Measurements from ENCODE around the gene KRT33B.

The KRT33B gene

DNA sequence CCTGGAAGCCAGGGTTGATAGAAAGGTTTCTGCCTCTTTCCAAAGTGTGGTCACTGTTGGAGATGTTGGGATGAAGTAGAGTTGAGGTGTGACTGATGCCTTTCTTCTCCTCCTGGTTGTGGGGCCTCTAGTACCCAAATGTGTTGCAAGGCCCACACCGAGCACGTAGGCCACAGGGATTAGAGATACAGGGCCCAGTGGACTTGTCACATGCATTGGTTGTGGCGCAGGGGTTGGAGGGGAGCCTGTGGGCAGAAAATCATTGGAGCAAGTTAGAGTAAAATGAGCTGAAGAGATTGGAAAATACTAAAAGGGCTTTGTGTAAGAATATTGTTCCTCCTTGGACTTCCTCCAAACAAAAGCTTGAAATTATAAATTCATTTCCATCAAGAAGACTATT lies 23.6 kb downstream of the KRT33B start:
- FAIRE-seq (no peak), DNase-seq (ENCODE audit: insufficient read length, low spot score) (no peak)
- TF ChIP-seq, protein P1, sequence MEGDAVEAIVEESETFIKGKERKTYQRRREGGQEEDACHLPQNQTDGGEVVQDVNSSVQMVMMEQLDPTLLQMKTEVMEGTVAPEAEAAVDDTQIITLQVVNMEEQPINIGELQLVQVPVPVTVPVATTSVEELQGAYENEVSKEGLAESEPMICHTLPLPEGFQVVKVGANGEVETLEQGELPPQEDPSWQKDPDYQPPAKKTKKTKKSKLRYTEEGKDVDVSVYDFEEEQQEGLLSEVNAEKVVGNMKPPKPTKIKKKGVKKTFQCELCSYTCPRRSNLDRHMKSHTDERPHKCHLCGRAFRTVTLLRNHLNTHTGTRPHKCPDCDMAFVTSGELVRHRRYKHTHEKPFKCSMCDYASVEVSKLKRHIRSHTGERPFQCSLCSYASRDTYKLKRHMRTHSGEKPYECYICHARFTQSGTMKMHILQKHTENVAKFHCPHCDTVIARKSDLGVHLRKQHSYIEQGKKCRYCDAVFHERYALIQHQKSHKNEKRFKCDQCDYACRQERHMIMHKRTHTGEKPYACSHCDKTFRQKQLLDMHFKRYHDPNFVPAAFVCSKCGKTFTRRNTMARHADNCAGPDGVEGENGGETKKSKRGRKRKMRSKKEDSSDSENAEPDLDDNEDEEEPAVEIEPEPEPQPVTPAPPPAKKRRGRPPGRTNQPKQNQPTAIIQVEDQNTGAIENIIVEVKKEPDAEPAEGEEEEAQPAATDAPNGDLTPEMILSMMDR (IDR thresholded peaks at IDR 0.05; ENCODE audit: insufficient read depth, missing control alignments), result no peak

DNA sequence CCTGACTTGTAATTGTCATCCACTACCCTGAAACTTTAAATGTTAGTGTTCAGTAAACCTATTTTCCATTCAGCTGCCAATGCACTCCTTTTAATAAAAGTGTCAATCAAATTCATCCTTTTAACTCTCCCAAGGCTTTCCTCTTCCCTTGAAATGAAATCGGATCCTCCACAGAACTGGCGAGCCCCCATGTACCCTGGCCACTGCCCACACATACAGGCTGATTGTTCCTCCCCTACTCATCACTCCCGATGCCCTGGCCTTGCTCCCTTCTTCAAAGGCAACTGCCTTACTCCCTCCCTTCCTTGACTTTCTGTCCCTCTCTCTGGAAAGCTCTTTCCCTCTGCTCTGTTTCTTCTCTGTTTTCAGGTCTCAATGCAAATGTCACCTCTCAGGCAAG lies 26.6 kb downstream of the KRT33B start:
- TF ChIP-seq, protein P1 (IDR thresholded peaks at IDR 0.05; ENCODE audit: insufficient read depth, missing control alignments), result no peak
- no peak for DNase-seq (ENCODE audit: insufficient read length, low spot score)
- no peak for FAIRE-seq

DNA sequence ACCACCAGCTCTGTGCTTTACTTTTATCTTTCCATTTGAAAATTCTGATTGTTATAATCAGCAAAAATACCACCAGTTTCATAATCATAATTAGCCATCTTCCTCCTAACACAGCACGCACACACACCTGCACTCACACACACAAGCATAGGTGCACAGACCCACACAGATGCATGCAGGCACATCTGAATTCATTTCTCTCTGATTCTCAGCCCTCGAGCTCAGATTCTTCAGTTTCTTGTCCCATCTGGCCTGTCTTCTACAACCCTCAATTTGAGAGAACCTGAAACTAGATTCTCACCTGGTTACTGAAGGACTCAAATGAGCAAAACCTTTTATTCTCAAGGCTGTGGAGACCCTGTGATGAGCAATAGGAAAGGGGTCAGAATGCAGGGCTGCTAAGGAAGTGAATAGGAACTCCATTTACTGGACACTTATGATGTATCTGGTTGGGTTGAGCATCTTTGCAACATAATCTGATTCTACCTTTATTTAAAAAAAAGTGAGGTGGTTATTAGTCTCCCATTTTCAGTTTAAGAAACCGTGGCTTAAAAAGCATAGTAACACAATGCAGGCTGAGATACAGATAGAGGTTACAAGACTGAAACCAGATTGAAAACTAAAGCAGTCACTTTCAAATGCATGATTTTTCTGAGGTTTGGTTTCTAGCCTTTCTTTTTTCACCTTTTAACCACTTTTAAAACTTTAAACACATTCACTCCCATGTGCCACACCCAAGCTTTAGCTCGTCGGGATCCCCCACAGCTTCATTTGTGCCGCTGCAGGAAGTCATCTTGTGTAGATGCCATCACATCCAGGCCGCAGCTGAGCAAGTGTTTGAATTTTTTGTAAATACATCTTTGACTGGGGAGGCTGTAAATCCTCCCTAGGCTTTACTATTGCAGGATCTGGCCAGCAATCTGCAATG lies 28.4 kb downstream of the KRT33B start:
- DNase-seq (ENCODE audit: insufficient read length, low spot score) (no peak), FAIRE-seq (no peak)
- TF ChIP-seq, protein P1 (IDR thresholded peaks at IDR 0.05; ENCODE audit: insufficient read depth, missing control alignments), result no peak

DNA sequence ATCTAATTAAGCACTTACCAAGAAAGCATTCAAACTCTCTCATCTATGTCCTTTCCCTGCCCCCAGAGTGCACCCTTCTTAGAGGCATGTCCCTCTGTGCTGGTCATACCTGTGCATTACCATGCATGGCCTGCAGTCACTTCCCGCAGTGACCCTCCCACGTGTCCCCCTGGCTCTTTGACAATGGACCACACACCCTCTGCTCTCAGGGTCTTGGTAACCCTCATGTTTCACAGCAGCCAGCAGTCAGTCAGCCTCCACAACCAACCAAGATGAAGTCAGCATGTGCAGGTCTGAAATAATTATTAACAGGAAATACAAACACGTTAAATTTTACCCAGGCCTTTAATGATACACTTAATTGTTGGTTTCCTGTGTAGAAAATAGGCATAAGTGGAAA lies 29.1 kb downstream of the KRT33B start:
- TF ChIP-seq, protein P1 (IDR thresholded peaks at IDR 0.05; ENCODE audit: insufficient read depth, missing control alignments), result no peak
- DNase-seq (ENCODE audit: insufficient read length, low spot score) (no peak), FAIRE-seq (no peak)

DNA sequence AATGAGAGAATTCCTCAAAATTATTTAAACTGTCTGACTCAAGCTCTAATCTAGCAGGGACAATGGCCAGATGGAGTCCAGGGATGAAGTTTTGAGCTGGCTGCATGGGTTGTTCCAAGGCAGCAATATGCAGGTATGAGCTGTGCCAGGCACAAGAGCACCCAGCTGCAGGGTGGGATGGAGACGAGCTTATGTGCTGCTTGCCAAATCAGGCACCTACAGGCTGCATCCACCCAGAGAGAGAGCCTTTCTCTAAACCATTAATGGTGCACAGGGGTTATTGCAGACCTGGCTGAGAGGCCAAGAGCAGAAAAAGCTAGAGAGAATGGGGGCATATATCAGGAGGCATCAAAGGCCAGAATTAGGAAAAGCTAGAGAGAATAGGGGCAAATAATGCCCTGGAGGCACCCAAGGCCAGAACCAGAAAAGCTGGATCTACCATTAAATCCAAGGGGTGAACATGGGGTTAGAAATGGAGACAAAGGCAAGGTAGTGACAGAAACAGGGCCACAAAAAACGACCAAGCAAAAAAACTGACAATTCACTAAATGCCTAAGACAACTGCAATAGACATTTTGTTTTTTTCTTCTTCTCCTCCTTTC lies 29.9 kb downstream of the KRT33B start:
- DNase-seq (ENCODE audit: insufficient read length, low spot score), result no peak
- TF ChIP-seq, protein P1 (IDR thresholded peaks at IDR 0.05; ENCODE audit: insufficient read depth, missing control alignments), result no peak
- FAIRE-seq, result no peak

DNA sequence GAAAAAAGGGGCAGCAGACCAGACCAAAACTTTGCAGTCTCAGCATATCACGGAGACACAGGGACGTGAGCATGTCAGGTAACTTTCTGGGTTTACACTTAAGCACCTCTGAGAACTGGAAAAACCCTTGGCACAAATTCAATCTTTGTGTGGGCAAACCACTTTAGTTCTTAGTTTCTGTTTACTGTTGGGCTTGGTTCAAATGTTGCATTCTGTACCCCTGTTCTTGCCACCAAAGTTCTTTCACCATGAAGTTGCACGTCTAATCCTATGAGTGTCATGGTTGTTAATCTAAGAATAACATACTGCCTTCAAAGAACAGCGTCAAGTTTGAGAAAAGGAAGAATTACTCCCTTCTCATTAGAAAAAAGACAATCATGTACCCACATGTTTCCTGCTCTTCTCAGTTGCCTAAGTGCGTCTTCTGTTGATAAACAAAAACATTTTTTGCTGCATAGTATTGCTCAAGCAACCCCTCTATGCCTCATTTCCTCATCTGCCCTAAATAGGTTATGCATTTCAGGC lies 30.6 kb downstream of the KRT33B start:
- DNase-seq (ENCODE audit: insufficient read length, low spot score), result no peak
- TF ChIP-seq, protein P1 (IDR thresholded peaks at IDR 0.05; ENCODE audit: insufficient read depth, missing control alignments), result no peak
- no peak for FAIRE-seq

Measured in D721Med (cell line).